HUDEP-2 (cell line): ENCODE measurements around the gene PRKG1.
"Not testable (repeated sequence)": the region's sequence is repeated elsewhere in the genome, so short reads cannot be mapped to it uniquely, and the experiment has no call there.

ENCODE experiments used
- DNase-seq, 76 experiments: peaks; one replicate each; lab custom pipeline; 2025; ENCODE audit not compliant: unreplicated experiment in 76 of 76; lab: John Stamatoyannopoulos, UW

PRKG1 gene

GRCh38 chr10:52119507-52119906 lies 1045.2 kb downstream of the PRKG1 start:
- DNase-seq: no peak

GRCh38 chr10:52121688-52122087 lies 1047.4 kb downstream of the PRKG1 start:
- no peak for DNase-seq

GRCh38 chr10:52128056-52128683 lies 1053.9 kb downstream of the PRKG1 start:
- no peak for DNase-seq

GRCh38 chr10:52129410-52130178 lies 1055.3 kb downstream of the PRKG1 start:
- no peak for DNase-seq

GRCh38 chr10:52135101-52135500 lies 1060.8 kb downstream of the PRKG1 start:
- DNase-seq: no peak

GRCh38 chr10:52136921-52137320 lies 1062.6 kb downstream of the PRKG1 start:
- DNase-seq: no peak

GRCh38 chr10:52143338-52143737 lies 1069.1 kb downstream of the PRKG1 start:
- no peak for DNase-seq

- no peak for DNase-seq
Observed at GRCh38 chr10:52145636-52146035, 1071.3 kb downstream of the PRKG1 start.

- no peak for DNase-seq
Observed at GRCh38 chr10:52146766-52147165, 1072.5 kb downstream of the PRKG1 start.

GRCh38 chr10:52170776-52171175 lies 1096.5 kb downstream of the PRKG1 start:
- DNase-seq: no peak

- no peak for DNase-seq
Observed at GRCh38 chr10:52172581-52172980, 1098.3 kb downstream of the PRKG1 start.

GRCh38 chr10:52185256-52185655 lies 1111.0 kb downstream of the PRKG1 start:
- no peak for DNase-seq

- DNase-seq: no peak
Observed at GRCh38 chr10:52187521-52188258, 1113.4 kb downstream of the PRKG1 start.

GRCh38 chr10:52191049-52191448 lies 1116.8 kb downstream of the PRKG1 start:
- DNase-seq: no peak

GRCh38 chr10:52194191-52194590 lies 1119.9 kb downstream of the PRKG1 start:
- DNase-seq: no peak

- no peak for DNase-seq
Observed at GRCh38 chr10:52194716-52195115, 1120.4 kb downstream of the PRKG1 start.

GRCh38 chr10:52197098-52197497 lies 1122.8 kb downstream of the PRKG1 start:
- no peak for DNase-seq

GRCh38 chr10:52198540-52198939 lies 1124.3 kb downstream of the PRKG1 start:
- no peak for DNase-seq

GRCh38 chr10:52204906-52205305 lies 1130.6 kb downstream of the PRKG1 start:
- not testable (repeated sequence) for DNase-seq

GRCh38 chr10:52208365-52208764 lies 1134.1 kb downstream of the PRKG1 start:
- DNase-seq: no peak

- no peak for DNase-seq
Observed at GRCh38 chr10:52210161-52210560, 1135.9 kb downstream of the PRKG1 start.

GRCh38 chr10:52212062-52212461 lies 1137.8 kb downstream of the PRKG1 start:
- no peak for DNase-seq
